Stimulated activated CD8-positive, alpha-beta memory T cell treated with anti-CD3 and anti-CD28 coated beads, Interleukin-4, amount 100 ng/mL, for 48 hours (primary cell): ENCODE results near the gene CAP2.
"Not testable (repeated sequence)": the region's sequence is repeated elsewhere in the genome, so short reads cannot be mapped to it uniquely, and the experiment has no call there.

ENCODE experiments used
- DNase-seq: peaks from one replicate; pipeline ENCODE4 v3.0.0-alpha.2; 2020

The CAP2 gene

DNA sequence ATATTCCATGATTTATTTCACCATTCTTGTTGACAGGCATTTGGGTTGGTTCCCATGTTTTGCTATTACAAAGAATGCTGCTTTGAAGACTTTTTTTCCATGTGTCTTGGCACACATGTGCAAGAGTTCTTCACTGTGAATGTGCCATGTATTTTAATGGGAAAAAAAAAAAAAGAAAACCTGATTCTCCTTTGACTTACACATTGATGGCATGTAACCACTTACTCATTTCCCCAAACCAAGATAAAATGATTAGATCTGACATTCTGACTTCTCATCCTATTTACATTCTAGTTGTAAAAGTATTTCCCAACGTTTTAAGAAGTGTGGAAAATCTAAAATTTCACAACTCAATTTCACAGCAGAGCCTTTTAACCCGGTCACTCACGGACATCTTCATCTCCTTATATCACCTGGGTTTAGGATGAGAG is 4.4 kb downstream of the CAP2 start:
- no peak for DNase-seq

DNA sequence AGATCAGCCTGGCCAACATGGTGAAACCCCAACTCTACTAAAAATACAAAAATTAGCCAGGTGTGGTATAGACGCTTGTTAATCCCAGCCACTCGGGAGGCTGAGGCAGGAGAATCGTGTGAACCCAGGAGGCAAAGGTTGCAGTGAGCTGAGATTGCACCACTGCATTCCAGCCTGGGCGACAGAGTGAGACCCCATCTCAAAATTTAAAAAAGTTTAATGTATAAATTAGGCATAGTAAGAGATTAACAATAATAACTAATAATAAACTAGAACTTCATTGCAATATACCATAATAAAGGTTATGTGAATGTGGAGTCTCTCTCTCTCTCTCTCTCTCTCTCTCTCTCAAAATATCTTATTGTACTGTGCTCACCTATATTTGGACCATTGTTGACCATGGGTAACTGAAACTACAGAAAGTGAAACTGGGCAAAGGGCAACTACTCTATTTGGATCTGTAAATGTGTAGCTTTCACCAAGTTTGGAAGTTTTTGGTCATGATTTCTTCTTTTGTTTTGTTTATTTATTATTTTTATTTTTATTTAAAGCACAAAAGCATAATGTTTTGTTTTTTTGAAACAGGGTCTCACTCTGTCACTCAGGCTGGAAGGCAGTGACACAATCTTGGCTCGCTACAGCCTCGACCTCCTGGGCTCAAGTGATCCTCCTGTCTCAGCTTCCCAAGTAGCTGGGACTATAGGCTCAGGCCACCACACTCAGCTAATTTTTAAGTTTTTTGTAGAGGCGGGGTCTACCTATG is 12.0 kb downstream of the CAP2 start:
- DNase-seq: not testable (repeated sequence)

DNA sequence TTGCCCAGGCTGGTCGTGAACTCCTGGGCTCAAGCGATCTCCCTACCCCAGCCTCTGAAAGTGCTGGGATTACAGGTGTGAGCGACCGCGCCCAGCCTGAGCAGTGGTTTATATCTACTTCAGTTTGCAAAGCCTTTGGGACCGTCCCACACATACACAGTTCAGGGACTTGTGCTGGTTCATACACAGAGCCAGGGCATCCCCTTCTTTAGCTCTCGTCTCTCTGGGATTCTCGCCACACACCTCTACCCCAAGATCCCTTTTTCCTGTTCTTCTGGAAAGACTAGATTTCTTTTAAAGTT is 12.5 kb downstream of the CAP2 start:
- DNase-seq: no peak

DNA sequence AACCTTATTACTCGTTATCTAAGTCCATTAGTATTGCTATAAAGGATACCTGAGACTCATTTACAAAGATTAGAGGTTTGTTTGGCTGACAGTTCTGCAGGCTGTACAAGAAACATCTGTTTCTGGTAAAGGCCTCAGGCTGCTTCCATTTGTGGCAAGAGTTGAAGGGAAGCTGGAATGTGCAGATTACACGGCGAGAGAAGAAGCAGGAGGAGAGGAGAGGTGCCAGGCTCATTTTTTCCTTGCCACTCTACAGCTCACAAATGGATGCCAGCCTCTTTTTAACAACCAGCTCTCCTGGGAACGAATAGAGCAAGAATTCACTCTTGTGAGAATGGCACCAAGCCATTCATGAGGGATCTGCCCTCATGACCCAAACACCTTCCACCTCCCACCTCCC is 14.7 kb downstream of the CAP2 start:
- no peak for DNase-seq

DNA sequence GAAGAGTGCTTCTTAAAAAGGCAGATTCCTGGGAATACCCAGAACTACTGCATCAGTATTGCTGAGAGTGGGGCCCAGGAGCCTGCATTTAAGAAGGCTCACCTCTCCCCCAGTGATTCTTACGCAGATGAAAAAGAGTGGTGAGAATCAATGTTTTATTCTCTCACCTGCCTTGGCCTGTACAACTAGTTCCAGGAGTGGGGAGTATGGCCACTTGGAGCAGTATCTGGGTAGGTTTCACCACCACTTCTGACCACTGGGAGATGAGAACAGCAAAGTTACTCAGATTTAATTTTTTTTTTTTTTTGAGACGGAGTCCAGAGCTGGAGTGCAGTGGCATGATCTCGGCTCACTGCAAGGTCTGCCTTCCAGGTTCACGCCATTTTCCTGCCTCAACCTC is 16.9 kb downstream of the CAP2 start:
- no peak for DNase-seq

DNA sequence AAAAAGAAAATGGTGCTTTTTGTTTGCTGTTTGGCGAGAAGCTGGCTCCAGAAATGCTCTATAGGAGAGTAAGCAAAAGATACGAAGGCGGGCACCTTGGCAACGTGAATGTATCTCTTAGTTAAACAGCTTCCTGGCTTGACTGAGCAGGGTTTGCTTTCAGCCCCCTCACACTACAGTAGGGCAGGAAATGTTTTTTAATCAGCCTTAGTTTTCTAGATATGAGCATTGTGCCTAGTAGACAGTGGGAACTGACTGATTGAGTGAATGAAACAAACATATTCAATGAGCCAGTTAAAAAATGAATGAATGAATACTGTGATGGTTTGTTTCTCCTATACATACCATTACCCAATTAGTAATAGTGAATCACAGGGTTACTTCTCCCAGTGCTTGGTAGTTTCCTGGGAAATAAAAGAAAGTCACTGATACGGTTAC is 19.9 kb downstream of the CAP2 start:
- DNase-seq: no peak

DNA sequence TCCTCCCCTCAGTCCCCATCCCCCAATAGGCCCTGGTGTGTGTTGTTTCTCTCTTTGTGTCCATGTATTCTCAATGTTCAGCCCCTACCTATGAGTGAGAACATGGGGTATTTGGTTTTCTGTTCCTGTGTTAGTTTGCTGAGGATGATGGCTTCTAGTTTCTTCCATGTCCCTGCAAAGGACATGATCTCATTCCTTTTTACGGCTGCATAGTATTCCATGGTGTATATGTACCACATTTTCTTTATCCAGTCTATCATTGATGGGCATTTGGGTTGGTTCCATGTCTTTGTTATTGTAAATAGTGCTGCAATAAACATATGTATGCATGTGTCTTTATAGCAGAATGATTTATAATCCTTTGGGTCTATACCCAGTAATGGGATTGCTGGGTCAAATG is 21.0 kb downstream of the CAP2 start:
- not testable (repeated sequence) for DNase-seq

DNA sequence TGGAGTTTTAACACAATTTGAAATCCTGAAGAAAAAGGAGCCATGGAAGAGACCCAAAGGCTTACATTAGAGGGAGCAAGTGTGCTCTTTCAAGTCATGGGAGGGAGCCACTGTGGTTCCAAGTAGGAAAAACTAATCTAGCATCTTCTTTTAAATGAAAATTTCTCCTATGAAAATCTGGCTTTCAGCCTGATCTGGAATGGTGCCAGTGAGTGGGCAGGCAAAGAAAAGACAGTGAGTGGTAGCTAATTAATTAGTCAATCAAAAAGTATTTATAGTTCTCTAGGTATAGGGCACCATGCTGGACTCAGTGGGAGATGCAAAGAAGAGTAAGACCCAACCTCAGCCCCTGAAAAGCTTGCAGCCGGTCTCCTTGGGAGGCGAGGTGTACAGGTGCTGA is 21.9 kb downstream of the CAP2 start:
- DNase-seq: no peak

DNA sequence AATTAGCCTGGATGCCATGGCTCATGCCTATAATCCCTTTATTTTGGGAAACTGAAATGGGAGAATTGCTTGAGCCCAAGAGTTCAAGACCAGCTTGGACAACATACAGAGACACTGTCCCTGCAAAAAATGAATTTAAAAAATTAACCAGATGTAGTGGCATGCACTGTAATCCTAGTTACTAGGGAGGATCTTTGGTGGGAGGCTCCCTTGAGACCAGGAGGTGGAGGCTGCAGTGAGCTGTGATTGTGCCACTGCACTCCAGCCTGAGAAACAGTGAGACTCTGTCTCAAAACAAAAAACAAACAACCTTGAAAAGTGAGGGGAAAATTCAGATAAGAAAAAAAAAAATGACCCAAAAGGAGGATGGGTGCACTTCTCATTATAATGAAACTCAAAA is 23.4 kb downstream of the CAP2 start:
- no peak for DNase-seq

DNA sequence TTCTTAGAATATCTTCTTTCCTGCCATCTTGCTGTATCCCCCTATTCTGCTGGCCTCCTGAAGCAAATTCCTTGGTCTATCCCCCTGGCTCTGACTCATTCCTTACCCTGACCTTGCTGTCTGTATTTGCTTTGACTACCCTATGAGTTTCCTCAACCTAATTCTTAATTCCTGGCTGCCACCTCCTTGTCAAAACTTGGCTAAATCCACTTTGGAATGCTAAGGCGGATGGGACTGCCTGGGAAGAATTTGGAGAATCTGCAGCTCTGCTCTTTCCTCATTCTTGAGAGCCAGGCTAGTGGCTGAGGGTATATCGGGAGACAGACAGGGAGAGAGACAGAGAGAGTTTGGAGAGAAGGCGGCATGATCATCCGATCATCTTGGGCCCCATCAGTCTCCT is 24.4 kb downstream of the CAP2 start:
- no peak for DNase-seq

DNA sequence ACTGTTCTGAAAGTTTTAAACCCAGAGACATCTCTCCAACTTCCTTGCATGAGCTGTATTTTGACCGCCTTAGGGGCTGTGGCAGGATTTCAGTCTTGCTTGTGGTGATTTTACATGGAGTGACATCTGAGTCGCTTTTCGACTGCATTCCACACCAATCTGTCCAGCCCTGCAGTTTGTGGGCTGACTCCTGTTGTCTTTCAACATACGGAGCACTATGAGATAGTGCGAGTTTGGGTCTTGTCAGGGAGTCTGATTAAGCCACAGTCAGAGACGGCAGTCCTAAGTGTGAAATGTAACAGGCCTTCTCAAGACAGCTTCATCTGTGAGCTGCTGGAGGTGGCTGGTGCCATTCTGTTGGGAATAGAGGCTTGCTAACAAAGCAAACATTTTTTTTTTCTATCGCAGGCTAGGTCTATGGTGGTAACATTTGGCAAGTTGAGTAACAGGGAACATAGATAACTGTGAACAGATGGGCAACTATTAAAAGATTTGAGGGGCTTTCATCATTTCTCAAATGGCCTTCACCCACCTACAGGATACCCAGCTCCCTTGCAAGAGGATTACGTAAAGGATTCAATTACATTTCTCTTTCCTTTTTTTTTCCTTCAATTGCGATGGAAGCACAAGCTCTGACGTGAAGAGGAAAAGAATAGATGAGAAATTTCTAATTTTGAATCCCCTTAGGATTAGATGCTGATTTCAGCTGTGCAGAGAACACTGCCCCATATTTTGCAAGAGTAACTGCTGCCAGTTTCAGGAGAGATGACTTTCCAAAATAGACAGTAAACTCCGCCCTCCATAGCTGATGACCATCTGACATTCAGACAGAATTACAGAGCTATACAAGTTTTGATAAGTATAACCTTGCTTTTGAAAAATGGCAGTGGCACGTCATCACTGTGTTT is 25.1 kb downstream of the CAP2 start:
- no peak for DNase-seq

DNA sequence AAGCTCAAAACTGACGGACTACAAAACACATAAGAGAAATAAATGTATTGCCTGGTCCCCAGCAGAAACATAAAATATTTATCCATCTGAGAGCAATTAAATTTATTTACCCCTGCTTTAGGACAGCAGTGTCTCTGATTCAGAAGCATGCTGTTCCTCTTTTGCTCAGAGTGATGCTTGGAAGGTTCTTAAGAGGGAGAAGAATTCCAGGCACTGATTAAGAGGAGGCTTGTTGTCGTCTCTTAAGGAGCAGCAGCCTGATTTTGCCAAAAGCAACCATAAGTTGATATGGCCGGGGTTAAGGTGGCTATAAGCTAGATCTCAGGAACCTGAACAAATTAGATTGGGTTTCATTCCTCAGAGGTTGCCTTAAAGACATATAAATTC is 25.8 kb downstream of the CAP2 start:
- no peak for DNase-seq

DNA sequence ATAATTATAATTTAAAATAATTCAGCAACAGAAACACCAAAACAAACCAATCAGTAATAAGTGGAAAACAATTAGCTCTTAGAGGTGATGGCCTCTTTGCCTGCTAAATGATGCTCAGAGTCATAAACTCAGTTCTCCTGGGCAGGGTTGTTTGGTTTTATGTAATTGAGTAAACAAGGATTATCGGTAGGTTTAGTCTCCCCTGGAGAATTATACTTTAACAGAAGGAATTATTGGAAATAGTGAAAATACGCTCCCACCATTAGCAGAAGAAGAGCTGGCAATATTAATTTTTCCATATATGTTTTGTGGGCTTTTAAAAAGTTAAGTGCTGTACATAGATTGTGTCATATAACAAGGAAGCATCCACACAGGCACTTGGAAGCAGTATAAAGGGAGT is 27.0 kb downstream of the CAP2 start:
- no peak for DNase-seq

DNA sequence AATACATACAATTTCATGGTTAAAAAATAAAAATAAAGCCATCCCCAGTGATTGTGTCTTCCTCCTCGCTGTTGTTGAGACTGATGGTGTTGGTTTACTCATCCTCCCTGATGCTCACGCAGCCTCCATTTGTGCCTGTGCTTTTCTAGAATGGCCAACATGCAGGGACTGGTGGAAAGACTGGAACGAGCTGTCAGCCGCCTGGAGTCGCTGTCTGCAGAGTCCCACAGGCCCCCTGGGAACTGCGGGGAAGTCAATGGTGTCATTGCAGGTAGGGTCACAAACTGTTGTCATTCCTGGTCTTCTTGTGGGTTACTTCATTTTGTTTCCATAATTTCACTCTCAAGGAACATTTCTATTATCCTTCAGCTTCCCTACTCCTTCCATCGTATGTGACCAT is 28.0 kb downstream of the CAP2 start:
- no peak for DNase-seq

DNA sequence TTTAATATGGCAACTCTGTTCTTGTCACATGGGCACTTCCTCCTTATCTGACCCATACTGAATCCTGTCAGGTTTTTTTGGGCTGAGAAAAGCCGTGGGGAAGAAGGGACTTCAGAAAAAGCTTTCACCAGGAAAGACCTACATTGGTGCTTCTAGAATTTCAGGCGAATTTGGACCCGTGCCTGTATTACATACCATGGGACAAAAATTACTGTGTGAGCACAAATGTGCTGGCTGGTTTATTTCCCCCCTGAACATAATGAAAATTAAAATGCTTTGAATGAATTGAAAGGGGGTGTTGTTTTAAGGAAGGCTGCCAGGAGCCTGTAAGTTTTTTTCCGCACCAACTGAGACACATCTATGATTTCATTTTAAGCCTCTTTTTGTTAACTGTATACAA is 29.6 kb downstream of the CAP2 start:
- no peak for DNase-seq

DNA sequence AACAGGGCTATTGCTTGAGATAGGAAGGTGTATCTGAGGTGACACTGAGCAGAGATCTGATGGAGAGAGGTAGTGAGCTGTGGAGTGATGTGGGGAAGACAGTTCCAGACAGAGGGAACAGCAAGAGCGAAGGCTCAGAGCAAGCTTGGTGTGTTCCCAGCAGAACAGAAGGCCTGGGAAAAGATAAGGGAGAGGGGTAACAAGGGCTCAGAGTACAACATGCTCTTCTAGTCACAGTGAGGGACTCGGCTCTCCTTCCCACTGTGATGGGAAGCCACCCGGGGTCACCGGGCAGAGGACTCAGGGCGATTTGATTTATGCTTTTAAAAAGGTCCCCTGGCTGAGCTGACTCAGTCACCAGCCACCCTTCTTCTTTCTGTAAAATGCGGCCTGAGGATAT is 33.7 kb downstream of the CAP2 start:
- DNase-seq: no peak

DNA sequence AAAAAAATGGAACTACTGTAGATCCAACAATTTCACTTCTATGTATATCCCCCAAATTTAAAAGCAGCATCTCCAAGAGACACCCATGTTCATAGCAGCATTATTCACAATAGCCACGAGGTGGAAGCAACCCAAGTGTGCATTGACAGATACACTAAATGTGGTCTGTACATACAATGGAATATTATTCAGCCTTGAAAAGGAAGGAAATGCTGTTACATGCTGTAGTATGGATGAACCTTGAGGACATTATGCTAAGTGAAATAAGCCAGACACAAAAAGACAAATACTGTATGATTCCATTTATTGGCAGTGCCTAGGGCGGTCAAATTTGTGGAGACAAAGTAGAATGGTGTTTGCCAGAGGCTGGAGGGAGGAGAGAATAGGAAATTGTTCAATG is 34.2 kb downstream of the CAP2 start:
- no peak for DNase-seq

DNA sequence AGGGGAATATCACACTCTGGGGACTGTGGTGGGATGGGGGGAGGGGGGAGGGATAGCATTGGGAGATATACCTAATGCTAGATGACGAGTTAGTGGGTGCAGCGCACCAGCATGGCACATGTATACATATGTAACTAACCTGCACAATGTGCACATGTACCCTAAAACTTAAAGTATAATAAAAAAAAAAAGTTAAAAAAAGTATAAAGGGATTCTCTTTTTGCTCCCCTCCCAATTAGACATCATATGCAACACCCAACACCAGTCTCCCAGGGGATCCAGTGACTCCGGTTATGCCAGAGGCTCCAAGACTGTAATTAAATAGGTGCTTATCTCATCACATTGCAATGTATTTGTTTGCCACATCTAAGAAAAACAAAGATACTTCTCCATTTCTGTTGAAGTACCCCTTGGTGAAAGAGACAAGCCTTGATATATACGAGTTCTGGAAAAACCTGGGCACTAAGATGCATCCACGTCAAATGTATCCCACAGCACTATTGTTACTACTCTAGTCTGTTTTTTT is 35.3 kb downstream of the CAP2 start:
- DNase-seq: not testable (repeated sequence)

DNA sequence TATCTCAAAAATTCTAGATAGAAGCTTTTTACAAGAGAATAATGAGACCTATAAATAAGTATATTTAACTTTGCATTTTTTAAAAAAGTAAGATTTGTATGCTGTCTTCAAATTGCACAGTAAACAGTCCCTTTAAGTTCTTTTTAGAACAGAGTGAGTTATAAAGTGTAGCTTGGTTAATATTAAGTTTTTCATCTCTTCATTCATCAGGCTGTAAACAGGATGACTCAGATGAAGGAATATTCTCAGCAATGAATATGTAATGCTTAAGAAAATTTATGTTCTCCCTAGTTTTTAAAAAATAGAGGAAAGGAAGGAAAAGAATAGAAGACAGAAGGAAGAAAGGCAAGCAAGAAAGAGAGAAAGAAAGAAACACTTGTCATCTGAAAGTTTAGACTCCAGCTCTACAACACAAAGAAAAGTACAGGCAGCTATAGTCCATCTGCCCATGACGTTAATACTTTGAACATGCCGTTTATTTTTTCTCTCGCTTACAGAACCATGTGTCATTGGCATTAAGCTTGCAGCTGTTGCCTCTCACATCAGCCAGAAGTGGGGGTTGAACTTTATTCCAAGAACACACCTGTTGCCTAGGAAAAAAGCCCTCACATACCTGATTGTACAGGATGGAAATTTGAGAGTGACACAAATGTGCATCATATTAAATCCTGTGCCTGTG is 36.1 kb downstream of the CAP2 start:
- no peak for DNase-seq

DNA sequence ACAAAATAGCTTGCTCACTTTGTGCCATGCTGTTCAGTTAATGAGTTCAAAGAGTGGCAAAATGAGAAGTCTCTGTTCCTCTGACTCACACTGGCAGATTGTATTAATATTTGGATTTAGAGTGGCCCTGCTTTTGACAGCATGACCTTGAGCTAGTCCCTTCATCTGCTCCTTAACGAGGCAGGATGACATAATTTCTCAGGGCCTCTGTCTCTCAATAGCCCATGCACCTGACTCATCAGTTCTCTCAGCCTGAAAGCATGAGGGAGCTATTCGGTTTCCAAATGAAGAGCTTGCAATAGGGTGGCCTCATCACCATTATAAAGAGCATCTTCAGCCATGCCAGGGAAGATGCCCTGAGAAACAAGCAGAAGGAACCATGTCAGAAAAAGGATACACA is 38.2 kb downstream of the CAP2 start:
- no peak for DNase-seq

DNA sequence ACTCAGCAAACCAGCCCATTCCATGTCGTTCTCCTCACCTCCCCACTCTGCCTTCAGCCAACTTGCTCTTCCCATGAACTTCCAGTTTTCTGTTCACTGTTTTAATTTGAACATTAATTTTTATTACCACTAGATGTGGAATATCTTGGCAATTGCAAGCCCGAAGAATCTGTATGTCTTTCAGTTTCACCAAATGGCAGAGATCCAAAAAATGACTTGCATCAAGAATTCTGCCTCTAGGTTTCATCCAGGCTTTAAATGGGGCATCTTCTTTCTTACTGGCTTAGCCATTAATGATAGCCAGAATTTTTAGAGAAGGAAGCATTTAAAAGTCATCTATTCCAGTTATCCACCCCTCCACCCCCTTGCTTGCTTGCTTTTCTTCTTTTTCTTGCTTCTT is 39.0 kb downstream of the CAP2 start:
- DNase-seq: no peak

DNA sequence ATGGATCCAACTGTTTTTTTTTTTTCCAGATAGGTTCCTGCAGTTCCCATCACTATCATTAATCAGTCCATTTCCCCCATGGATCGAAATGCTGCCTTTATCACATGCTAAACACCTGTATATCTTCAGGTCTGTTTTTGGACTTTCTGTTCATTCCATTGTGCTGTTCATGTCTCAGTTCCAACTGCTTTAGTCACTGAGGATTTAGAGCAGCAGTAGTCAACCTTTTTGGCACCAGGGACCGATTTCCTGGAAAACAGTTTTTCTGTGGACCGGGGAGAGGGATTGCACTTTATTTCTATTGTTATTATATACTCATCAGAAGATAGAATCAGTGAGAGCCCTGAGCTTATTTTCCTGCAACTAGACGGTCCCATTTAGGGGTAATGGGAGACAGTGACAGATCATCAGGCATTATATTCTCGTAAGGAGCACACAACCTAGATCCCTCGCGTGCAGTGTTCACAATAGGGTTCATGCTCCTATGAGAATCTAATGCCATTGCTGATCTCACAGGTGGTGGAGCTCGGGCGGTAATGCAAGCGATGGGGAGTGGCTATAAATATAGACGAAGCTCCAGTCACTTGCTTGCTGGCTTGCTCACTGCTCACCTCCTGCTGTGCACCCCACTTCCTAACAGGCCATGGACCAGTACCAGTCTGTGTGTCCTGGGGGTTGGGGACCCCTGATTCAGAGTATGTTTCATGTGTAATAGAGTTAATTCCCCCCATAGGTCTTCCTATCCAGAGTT is 46.0 kb downstream of the CAP2 start:
- DNase-seq: no peak

DNA sequence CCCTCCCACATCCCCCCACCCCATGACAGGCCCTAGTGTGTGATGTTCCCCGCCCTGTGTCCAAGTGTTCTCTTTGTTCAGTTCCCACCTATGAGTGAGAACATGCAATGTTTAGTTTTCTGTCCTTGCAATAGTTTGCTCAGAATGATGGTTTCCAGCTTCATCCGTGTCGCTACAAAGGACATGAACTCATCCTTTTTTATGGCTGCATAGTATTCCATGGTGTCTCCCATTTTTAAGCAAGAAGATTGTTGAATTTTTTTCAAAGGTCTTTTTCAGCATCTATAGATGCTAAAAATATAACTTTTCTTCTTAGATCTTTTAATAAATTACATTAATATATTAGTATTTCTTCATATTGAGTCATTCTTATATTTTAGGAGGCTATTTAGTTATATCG is 47.4 kb downstream of the CAP2 start:
- not testable (repeated sequence) for DNase-seq
